Measurements from ENCODE around the gene CNR1.
A peak's percentile ranks its signal among the peaks of the same experiment; 100 is the strongest.

CNR1 gene

DNA sequence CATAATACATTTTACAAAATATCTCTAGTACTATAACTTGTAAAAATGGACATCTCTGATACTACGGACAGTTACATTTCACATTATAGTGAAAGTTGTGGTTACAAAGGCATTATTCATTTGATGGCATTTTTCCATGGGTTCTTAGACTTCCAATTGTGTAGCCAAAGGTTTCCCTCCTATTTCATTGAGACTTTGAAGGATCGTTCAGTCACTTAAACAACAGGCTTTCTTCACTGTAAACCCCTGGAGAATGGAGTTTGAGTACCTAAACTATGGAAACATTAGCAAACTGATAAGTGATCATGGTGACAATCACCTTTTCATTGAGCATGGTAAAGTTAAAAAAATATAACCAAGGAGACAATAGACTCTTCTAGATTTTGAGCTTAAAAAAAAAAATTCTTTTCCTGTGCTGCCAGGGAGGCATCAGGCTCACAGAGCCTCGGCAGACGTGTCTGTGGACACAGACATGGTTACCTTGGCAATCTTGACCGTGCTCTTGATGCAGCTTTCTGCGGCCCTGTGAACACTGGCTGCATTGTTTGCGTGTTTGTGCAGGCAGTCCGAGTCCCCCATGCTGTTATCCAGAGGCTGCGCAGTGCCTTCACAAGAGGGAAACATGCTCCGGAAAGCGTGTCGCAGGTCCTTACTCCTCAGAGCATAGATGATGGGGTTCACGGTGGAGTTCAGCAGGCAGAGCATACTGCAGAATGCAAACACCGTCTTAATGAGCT, 22.6 kb downstream of the CNR1 start:
- no peak for DNase-seq (ENCODE audit: low spot score)

DNA sequence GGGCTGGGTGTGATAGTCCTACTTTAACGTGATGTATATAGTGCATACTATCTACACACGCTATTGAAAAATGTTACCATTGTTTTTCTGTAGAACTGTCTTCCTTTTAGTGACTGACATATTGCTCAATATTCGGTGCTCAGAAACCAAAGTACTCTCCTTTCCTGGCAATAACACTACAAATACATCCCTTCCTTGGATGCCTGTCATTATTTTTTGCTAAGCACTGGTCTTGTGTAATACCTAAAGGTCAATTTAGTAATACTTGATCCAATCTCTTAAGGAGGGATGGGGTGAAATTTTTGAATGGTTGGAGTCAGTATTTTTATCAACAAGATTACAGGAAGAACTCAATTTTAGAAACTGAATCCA, 23.9 kb downstream of the CNR1 start:
- DNase-seq (ENCODE audit: low spot score): no peak

- DNase-seq (ENCODE audit: low spot score): no peak
Observed at GRCh38 chr6:88141561-88142296, 24.4 kb downstream of the CNR1 start.

DNA sequence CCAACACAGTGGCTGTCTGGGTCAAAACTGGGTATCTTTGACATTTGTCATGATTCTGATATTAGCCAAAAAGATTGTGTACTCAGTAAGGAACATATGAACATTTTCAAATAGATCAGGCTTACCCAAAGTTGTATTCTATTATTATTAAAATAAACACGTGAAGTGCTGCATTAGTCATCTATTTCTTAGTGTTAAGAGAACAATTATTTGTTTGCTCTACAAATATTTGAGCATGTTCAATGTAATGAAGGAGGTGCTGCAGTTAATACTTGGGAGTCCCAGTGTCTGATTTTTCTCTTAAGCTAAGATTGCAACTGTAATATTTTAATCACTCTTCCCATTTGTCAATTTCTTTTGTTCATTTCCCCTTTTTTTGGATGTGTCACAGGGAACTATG, 28.2 kb downstream of the CNR1 start:
- no peak for DNase-seq (ENCODE audit: low spot score)

DNA sequence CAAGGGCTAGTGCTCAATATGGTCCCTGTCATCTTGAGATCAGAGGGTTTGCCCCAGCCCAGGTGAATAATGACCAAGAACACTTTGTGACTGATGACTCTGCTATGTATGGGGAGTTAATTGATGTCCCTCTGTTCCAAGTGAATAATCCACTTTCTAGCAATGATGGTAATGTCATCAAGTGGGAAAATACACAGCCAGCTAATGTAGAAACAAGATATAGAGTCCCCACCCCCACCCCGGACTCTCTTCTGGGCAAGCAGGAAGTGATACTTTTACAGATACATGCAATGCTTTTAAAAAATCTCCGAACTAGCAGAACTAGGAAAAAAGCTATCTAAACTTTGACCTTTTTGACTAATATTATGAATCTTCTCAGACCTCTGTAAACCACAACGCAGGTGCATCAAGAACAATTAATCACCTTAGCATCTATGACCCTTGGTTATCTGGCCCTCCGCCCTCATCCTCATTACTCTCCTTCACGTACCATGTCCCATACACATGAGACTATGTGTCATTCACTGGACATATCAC, 30.5 kb downstream of the CNR1 start:
- no peak for DNase-seq (ENCODE audit: low spot score)

DNA sequence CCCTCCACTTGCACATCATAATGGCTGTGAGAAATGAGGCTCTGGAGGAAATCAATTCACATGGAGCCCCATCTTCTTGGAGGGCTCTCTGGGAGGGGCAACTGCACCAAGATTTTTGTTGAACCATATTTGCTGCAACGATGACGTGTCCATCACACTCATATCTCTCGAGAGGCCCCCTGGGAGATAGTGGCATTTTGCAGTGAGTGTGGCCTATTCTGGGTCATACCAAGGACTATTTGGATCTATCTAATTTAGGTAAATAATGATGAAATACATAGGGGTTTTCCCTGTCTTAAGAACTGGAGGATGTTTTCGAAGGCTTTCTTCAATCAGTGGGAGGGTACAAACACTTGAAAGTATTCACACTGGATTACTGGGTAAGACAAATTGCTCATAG, 31.6 kb downstream of the CNR1 start:
- no peak for DNase-seq (ENCODE audit: low spot score)

DNA sequence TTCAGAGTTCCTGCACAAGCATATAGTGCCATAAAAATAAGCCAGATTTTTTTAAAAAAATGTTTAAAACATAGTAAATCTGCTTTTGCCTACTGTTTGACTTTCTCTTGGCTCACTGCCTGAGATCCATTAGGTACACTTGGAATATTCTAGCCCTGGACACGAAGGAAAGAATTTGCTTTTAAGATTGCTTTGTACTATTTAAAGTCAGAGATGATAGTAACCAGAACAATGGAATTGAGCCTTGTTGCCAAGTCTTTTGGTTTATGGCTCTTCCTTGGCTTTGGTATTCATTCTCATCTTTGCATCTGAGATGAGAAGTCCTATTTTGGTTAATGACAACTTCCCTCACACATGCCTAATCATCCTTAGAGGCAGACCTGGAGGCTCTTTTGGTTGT, 32.4 kb downstream of the CNR1 start:
- no peak for DNase-seq (ENCODE audit: low spot score)

GRCh38 chr6:88124925-88125557, 41.1 kb downstream of the CNR1 start:
- no peak for DNase-seq (ENCODE audit: low spot score)

GRCh38 chr6:88120635-88121034, 45.5 kb downstream of the CNR1 start:
- no peak for DNase-seq (ENCODE audit: low spot score)

DNA sequence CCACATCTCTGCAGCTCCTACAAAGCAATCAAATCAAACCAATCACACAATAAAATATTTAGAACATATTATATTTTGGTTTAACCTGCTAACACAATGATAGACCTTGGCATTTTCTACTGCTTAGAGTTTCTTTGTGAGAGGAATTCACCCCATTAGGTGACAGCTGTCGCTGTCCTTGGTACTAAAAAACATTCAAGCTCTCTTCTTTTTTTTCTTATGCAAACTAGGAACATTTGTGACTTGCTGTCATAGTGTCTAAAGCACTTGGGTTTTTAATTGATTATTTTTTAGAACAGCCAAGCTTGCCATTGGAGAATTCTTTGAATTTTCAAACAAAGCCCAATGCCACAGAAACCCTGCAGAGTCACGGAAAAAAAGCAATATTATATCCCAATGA, 46.4 kb downstream of the CNR1 start:
- no peak for DNase-seq (ENCODE audit: low spot score)

- no peak for DNase-seq (ENCODE audit: low spot score)
Observed at GRCh38 chr6:88116276-88116675, 49.9 kb downstream of the CNR1 start.

DNA sequence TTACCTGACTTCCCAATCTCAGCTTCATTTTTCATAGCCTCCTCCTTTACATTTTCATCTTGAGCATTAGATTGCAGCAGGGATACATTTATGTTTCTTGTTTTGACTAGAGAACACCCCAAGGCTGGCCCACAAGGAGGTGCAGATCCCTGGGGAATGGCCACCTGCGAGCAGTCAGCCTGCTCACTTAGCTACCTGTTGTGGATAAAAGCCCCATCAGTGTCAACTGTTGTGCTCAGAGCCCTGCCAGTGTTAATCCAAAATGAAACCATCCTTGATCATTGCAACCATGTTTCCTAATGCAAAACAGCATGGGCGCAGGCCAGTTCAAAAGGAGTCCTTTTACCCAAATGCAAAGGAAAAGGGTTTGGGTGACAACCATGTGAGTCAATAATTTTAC, 50.8 kb downstream of the CNR1 start:
- no peak for DNase-seq (ENCODE audit: low spot score)

DNA sequence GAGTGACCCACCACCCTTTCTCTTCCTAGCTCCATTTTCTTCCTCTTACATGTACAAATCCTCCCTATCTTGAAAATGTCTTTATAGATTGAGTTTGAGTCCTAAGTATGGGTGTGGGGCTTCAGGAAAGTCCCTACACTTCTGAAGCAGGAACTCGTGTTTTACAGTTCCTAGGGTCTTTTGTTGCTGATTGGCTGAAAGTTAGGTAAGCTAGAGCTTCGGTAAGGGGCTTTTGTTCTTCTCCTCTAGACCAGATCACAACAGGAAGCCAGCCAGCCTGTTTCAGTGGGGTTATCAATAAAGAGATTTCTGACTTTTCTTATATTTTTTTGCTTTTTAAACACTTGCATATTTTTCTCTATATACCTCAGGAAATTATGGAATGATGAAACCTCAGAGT, 51.3 kb downstream of the CNR1 start:
- no peak for DNase-seq (ENCODE audit: low spot score)

DNA sequence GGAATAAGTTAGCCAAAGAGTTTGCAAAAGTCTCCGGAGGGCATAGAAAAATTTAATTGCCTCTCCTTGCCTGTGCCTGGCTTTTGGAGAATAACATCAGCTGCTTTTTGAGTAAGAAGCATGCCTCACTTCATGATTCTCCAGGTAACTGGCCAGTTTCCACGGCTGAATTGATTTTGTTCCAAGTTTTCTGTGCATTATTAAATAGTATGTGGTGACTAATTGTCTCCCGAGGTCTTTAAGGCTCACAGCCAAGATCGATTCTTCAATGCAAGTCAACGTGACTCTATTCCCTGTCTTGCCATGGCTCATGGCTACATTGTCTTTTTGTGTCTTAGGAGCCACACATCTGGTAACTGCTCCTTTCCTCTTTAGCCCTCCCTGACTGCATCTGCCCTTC, 54.2 kb downstream of the CNR1 start:
- no peak for DNase-seq (ENCODE audit: low spot score)

- peak; percentile 97 for DNase-seq (ENCODE audit: low spot score)
Observed at GRCh38 chr6:88107241-88107640, 58.9 kb downstream of the CNR1 start.

- DNase-seq (ENCODE audit: low spot score): no peak
Observed at GRCh38 chr6:88105741-88106340, 60.3 kb downstream of the CNR1 start.
